BJ (cell line): ENCODE measurements around the gene PRKCQ. TPM values are rescaled to one million over a fixed set of nuclear protein-coding genes. Genes with fewer than 3 reads are reported as not detected.

Experiments
- CTCF ChIA-PET: fragments of 350-600 bp; formaldehyde crosslinking; extraction: SDS; loops from one replicate; lab custom pipeline; 2021; ENCODE audit warnings: antibody characterized with exemption, inconsistent platforms; lab: Yijun Ruan, JAX
- POLR2A ChIA-PET: fragments of 300-600 bp; sonication (Branson Sonifier 250); formaldehyde crosslinking; extraction: SDS; loops from one replicate; lab custom pipeline; 2021; ENCODE audit warnings: antibody characterized with exemption; lab: Charles Lee
- DNase-seq: peaks from one replicate; pipeline ENCODE4 v3.0.0-alpha.2; 2011; ENCODE audit warnings: low read depth
- H3K27me3 ChIP-seq: 2 replicates; pipeline ENCODE4 v1.6.0; 2011; ENCODE audit warnings: low read length; ENCODE audit not compliant: control insufficient read depth, insufficient read depth
- H3K36me3 ChIP-seq: 2 replicates; pipeline ENCODE4 v1.5.1; 2011; ENCODE audit warnings: low read length; ENCODE audit not compliant: control insufficient read depth, insufficient read depth
- H3K4me3 ChIP-seq: 2 replicates; pipeline ENCODE4 v1.5.1; 2011; ENCODE audit warnings: low read depth, mild to moderate bottlenecking, control low read depth, low read length
- CTCF ChIP-seq: IDR thresholded peaks from 2 replicates; pipeline ENCODE4 v1.5.1; 2011; ENCODE audit warnings: low read depth, mild to moderate bottlenecking, control low read depth, inconsistent platforms, low read length, moderate library complexity; ENCODE audit not compliant: insufficient read depth
- polyA plus RNA-seq: library from polyadenylated mRNA; depleted of rRNA; stranded (reverse); fragments of >200 nt; gene quantifications from 2 replicates; pipeline ENCODE4 v1.2.3, GENCODE V29; 2011

The PRKCQ gene
- polyA plus RNA-seq, 1 experiment: 0.06 TPM

- TF ChIP-seq CTCF: no peak
- H3K36me3 ChIP-seq: no peaks in the 10 kb centered on the region
- no peak for DNase-seq
- no peaks in the 10 kb centered on the region for H3K27me3 ChIP-seq
- CTCF ChIA-PET: interaction anchor here (0.6 kb wide), 1 partner anchor 11 kb away, joined by 3 read pairs; no protein-coding TSS in a partner anchor
- H3K4me3 ChIP-seq: no peak overlapping the region
- POLR2A ChIA-PET: no interaction called here
Measured at GRCh38 chr10:6427357-6427959, 152.6 kb downstream of the PRKCQ start.

- no peaks in the 10 kb centered on the region for H3K36me3 ChIP-seq
- POLR2A ChIA-PET: no interaction called here
- DNase-seq: no peak
- TF ChIP-seq CTCF: no peak
- CTCF ChIA-PET: no interaction called here
- H3K4me3 ChIP-seq: no peak overlapping the region
- no peaks in the 10 kb centered on the region for H3K27me3 ChIP-seq
Measured at GRCh38 chr10:6426317-6426716, 153.8 kb downstream of the PRKCQ start.

- POLR2A ChIA-PET: no interaction called here
- no peaks in the 10 kb centered on the region for H3K36me3 ChIP-seq
- DNase-seq: no peak
- CTCF ChIA-PET: no interaction called here
- H3K4me3 ChIP-seq: no peak overlapping the region
- TF ChIP-seq CTCF: no peak
- no peaks in the 10 kb centered on the region for H3K27me3 ChIP-seq
Measured at GRCh38 chr10:6423413-6424170, 156.5 kb downstream of the PRKCQ start.

GRCh38 chr10:6423004-6423403 is 157.1 kb downstream of the PRKCQ start:
- Histone ChIP-seq H3K36me3 (no peaks in the 10 kb centered on the region), H3K27me3 (no peaks in the 10 kb centered on the region), H3K4me3 (no peak overlapping the region)
- DNase-seq: no peak
- no peak for TF ChIP-seq CTCF
- CTCF ChIA-PET: interaction anchor here (0.9 kb wide), 1 partner anchor 20 kb away, joined by 4 read pairs; no protein-coding TSS in a partner anchor
- POLR2A ChIA-PET: no interaction called here

GRCh38 chr10:6418613-6419216 is 161.4 kb downstream of the PRKCQ start:
- TF ChIP-seq CTCF: no peak
- no peak overlapping the region for H3K4me3 ChIP-seq
- no peaks in the 10 kb centered on the region for H3K36me3 ChIP-seq
- ChIA-PET POLR2A (no interaction called here), CTCF (interaction anchor here (2.0 kb wide), 1 partner anchor 249 kb away, joined by 8 read pairs; no protein-coding TSS in a partner anchor)
- DNase-seq: no peak
- peaks cover 4% of the 10 kb centered on the region; the same call in 1 of the 2 replicates for H3K27me3 ChIP-seq
